Measurements from ENCODE around the gene PTMA. TPM values are rescaled to one million over a fixed set of nuclear protein-coding genes. Genes with fewer than 3 reads are reported as not detected.
A peak's percentile ranks its signal among the peaks of the same experiment; 100 is the strongest.
"Not testable (repeated sequence)": the region's sequence is repeated elsewhere in the genome, so short reads cannot be mapped to it uniquely, and the experiment has no call there.

PTMA gene
- polyA plus RNA-seq, 3 donors = 1,062 to 1,127 (median 1,072) TPM

DNA sequence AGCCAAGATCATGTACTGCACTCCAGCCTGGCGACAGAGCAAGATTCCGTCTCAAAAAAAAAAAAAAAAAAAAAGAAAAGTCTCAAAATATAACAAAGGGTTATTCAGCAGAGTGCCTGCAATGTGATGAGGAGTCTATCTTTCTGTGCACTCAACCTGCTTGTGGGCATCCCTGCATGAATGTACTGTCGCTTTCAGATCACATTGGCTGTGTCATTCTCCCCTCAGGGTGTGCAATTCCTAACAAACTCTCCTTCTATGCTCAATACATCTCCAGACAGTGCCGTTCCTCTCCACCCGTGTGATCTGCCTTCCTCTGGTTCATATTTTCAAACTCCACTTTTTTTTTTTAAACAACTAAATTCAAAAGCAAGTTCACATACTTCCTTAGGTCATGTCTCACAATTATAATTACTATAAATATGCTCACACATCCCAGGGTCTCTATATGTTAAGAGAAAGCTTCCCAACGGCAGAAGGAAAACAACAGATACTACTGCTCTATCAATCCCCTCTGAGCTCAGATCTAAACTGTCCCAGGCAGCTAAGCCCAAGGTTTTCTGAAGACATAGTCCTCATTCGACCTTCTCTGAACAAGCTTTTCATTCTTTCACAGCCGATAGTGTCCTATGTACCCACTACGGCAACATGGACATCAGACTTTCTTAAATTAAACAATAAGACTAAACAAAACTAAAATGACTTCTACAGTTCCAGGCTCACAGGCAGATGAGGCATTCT, 35.2 kb downstream of the PTMA start:
- Histone ChIP-seq H4K20me1 (ENCODE audit: insufficient read depth, low read length) (no peaks in the 10 kb centered on the region), H3K4me3 (replicated peaks in 1 of 3; ENCODE audit: low read depth in 2 of 3, low read length in 3 of 3) (no peak overlapping the region), H3K4me2 (replicated peaks; ENCODE audit: extremely low read depth, low read length, poor library complexity, severe bottlenecking) (no peak overlapping the region), H3K79me2 (ENCODE audit: insufficient read depth, low read length) (no peaks in the 10 kb centered on the region), H3K4me1 (ENCODE audit: control insufficient read depth in 1 of 2, insufficient read depth in 2 of 2, low read length in 2 of 2) (no peaks in the 10 kb centered on the region), H3K27ac (ENCODE audit: low read depth in 1 of 2, low read length in 2 of 2) (no peak overlapping the region), H3K36me3 (replicated peaks in 1 of 2; ENCODE audit: control insufficient read depth in 1 of 2, insufficient read depth in 2 of 2, low read length in 2 of 2) (no peaks in the 10 kb centered on the region), H3K27me3 (ENCODE audit: control insufficient read depth in 2 of 2, insufficient read depth in 2 of 2, low read length in 2 of 2) (no peaks in the 10 kb centered on the region), H2AFZ (ENCODE audit: insufficient read depth, low read depth, low read length, poor library complexity, severe bottlenecking) (no peak overlapping the region), H3K9ac (ENCODE audit: insufficient read depth, low read length, poor library complexity, severe bottlenecking) (no peak overlapping the region), H3K9me3 (replicated peaks in 1 of 2; ENCODE audit: control insufficient read depth in 1 of 2, insufficient read depth in 1 of 2, low read length in 2 of 2) (no peaks in the 10 kb centered on the region)
- Mint-ChIP-seq H3K9me3 (no peaks in the 10 kb centered on the region), H3K27me3 (ENCODE audit: low read depth in 3 of 3) (peaks cover 0 to 3% (median 0%) of the 10 kb centered on the region in 3 donors), H3K27ac (no peak overlapping the region), H3K36me3 (peaks cover 8 to 13% of the 10 kb centered on the region in 2 donors), H3K4me3 (no peak overlapping the region), H3K4me1 (no peaks in the 10 kb centered on the region)
- no peak for TF ChIP-seq CTCF (IDR thresholded peaks at IDR 0.05)
- 97% methylated on average over 7 of the region's 9 CpGs for WGBS (ENCODE audit: insufficient coverage)
- intact Hi-C loops (cut with micrococcal nuclease) = no loop called here
- no peak for DNase-seq

- no peak overlapping the region for H3K27ac ChIP-seq (ENCODE audit: low read depth in 1 of 2, low read length in 2 of 2)
- no peak for DNase-seq
- H3K36me3 ChIP-seq (replicated peaks in 1 of 2; ENCODE audit: control insufficient read depth in 1 of 2, insufficient read depth in 2 of 2, low read length in 2 of 2) = no peaks in the 10 kb centered on the region
- intact Hi-C loops (cut with micrococcal nuclease) = no loop called here
- no peak overlapping the region for H3K4me2 ChIP-seq (replicated peaks; ENCODE audit: extremely low read depth, low read length, poor library complexity, severe bottlenecking)
- H3K27ac Mint-ChIP-seq = peak overlapping the region in 2 of 7 donors; percentile 4 to 37
- peaks cover 0 to 2% (median 0%) of the 10 kb centered on the region in 7 donors for H3K9me3 Mint-ChIP-seq
- H3K9me3 ChIP-seq (replicated peaks in 1 of 2; ENCODE audit: control insufficient read depth in 1 of 2, insufficient read depth in 1 of 2, low read length in 2 of 2) = no peaks in the 10 kb centered on the region
- no peaks in the 10 kb centered on the region for H3K4me1 ChIP-seq (ENCODE audit: control insufficient read depth in 1 of 2, insufficient read depth in 2 of 2, low read length in 2 of 2)
- H3K27me3 ChIP-seq (ENCODE audit: control insufficient read depth in 2 of 2, insufficient read depth in 2 of 2, low read length in 2 of 2) = no peaks in the 10 kb centered on the region
- H3K9ac ChIP-seq (ENCODE audit: insufficient read depth, low read length, poor library complexity, severe bottlenecking) = no peak overlapping the region
- H3K4me3 Mint-ChIP-seq = no peak overlapping the region
- peaks cover 2 to 3% of the 10 kb centered on the region in 2 donors for H3K36me3 Mint-ChIP-seq
- TF ChIP-seq CTCF (IDR thresholded peaks at IDR 0.05) = no peak
- 100% methylated on average over 1 of the region's 6 CpGs for WGBS (ENCODE audit: insufficient coverage)
- no peak overlapping the region for H3K4me3 ChIP-seq (replicated peaks in 1 of 3; ENCODE audit: low read depth in 2 of 3, low read length in 3 of 3)
- no peak overlapping the region for H2AFZ ChIP-seq (ENCODE audit: insufficient read depth, low read depth, low read length, poor library complexity, severe bottlenecking)
- H4K20me1 ChIP-seq (ENCODE audit: insufficient read depth, low read length) = no peaks in the 10 kb centered on the region
- no peaks in the 10 kb centered on the region for H3K4me1 Mint-ChIP-seq
- H3K79me2 ChIP-seq (ENCODE audit: insufficient read depth, low read length) = no peaks in the 10 kb centered on the region
- H3K27me3 Mint-ChIP-seq (ENCODE audit: low read depth in 3 of 3) = peaks cover 0 to 5% (median 0%) of the 10 kb centered on the region in 3 donors
Measured at GRCh38 chr2:231745303-231746038, 37.1 kb downstream of the PTMA start.

- H3K4me1 Mint-ChIP-seq; H2AFZ ChIP-seq (ENCODE audit: insufficient read depth, low read depth, low read length, poor library complexity, severe bottlenecking); H3K9ac ChIP-seq (ENCODE audit: insufficient read depth, low read length, poor library complexity, severe bottlenecking); DNase-seq; H3K79me2 ChIP-seq (ENCODE audit: insufficient read depth, low read length); H3K4me3 ChIP-seq (replicated peaks in 1 of 3; ENCODE audit: low read depth in 2 of 3, low read length in 3 of 3); H3K4me1 ChIP-seq (ENCODE audit: control insufficient read depth in 1 of 2, insufficient read depth in 2 of 2, low read length in 2 of 2); H4K20me1 ChIP-seq (ENCODE audit: insufficient read depth, low read length); H3K27me3 Mint-ChIP-seq (ENCODE audit: low read depth in 3 of 3); H3K36me3 ChIP-seq (replicated peaks in 1 of 2; ENCODE audit: control insufficient read depth in 1 of 2, insufficient read depth in 2 of 2, low read length in 2 of 2); H3K9me3 Mint-ChIP-seq; intact Hi-C loops (cut with micrococcal nuclease); H3K27ac ChIP-seq (ENCODE audit: low read depth in 1 of 2, low read length in 2 of 2); H3K9me3 ChIP-seq (replicated peaks in 1 of 2; ENCODE audit: control insufficient read depth in 1 of 2, insufficient read depth in 1 of 2, low read length in 2 of 2); H3K4me3 Mint-ChIP-seq; H3K27me3 ChIP-seq (ENCODE audit: control insufficient read depth in 2 of 2, insufficient read depth in 2 of 2, low read length in 2 of 2); H3K4me2 ChIP-seq (replicated peaks; ENCODE audit: extremely low read depth, low read length, poor library complexity, severe bottlenecking); H3K36me3 Mint-ChIP-seq: not testable (repeated sequence)
- 75% methylated on average over 6 of the region's 6 CpGs for WGBS (ENCODE audit: insufficient coverage)
- H3K27ac Mint-ChIP-seq = peak overlapping the region in 1 of 7 donors; percentile 41
Measured at GRCh38 chr2:231748153-231748896, 40.0 kb downstream of the PTMA start.

Data from CD14-positive monocyte (primary cell).